ENCODE data around the gene IGSF9B.

Gene IGSF9B

GRCh38 chr11:133955945-133956421 is 785 bp downstream of the IGSF9B start:
- DNase-seq: no peak

DNA sequence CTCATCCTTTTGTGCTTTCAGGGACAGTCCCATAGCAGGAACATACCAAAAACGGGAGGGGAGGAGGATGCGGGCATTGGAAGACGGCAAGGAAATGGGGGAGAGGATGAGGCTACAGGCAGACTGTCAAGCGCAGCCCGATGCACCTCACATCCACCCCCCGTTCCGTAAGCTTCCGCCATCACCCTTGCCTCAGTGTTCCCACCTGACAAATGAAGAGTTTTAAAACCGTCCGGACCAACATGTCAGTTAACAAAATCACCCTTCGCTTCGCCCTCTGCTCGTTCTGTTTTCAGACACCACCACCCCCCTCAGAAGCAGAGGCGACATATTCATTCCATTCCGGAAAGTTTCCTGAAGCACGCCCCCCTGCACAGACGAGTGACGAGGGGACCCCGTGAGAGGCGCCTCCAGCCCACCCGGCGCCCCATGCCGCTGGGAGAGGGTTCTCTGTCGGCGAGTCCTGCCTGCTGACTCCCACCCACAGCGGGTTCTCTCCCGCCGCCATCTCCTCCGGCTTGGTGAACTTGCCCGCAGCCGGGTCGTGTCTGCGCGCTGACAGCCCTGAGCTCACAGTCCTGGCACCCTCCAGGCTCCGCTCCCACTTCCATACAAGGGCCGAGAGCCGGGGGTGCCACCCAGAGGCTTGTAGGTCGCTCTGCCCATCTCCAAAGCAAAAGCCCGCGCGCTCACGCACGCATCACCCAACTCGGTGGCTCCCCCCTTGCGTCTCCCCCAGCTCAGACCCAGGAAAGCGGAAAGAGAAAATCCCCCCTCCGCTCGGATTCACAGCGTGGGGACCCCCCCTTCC is 1.5 kb downstream of the IGSF9B start:
- DNase-seq: peak in 1 of 5 donors; percentile 57

- DNase-seq: no peak
These were observed 2.8 kb downstream of the IGSF9B start for GRCh38 chr11:133953999-133954398.

DNA sequence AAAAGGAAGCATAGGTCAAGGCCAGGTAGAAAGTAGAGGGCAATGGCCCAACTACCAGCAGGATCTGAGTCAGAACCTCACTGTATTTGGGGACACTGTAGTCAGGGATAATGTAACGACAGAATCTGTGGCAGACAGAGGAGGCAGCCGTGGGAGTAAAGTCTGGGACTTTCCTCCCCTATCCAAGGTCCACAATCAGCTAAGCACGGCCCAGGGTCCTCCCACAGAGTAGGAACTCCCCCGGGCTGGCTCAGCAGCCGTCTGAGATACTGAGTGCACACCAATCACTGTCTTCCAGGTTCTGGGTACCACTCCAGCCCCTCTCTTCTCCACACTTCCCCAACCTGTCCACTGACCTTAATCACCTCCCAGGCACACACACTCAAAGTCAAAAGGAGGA is 3.2 kb downstream of the IGSF9B start:
- no peak for DNase-seq

DNA sequence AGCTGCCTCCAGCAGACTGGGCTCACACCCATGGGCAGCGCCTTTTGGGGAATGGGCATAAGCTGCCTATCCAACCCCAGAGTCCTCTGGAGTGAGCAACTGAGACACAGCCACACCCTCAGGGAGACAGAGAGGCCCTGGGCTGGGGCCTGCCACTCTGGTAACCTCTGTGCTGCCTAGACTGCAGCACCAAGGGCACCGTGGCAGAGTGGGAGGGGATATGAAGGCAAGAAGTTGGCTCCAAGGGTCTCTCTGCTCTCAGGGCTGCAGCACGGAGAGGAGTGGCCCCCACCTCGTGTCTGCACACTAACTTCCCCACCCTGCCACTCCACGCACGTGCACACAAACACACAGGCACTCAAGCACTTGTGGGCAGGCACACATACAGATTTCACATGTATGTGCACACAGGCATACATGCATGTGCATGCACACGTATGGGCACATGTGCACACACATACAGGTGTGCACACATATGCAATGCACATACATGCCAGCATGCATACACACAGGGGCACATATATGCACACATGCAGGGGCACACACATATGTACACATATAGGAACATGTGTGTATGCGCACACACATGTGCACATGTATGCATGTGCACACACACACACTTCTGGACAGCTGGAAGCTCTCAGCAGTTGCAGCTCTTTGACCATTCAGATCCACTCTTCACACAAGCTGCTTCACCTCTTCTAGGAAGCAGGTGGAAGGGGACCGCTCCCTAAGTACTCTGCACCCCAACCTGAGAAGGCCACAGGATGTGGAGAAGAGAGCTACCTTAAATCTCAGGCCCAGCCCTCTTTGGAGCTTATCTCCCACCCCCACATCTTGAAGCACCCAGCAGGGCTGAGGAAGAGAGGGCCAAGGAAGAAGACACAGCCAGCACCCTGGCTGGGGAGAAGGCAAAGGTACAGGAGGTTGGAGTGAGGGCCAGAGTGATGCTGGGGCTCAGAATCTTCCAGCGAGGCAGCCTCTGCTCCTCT is 4.3 kb downstream of the IGSF9B start:
- DNase-seq: no peak

- no peak for DNase-seq
These were observed 5.2 kb downstream of the IGSF9B start for GRCh38 chr11:133951327-133952198.

GRCh38 chr11:133950874-133951326 is 5.9 kb downstream of the IGSF9B start:
- DNase-seq: no peak

- no peak for DNase-seq
These were observed 6.3 kb downstream of the IGSF9B start for GRCh38 chr11:133950421-133950820.

GRCh38 chr11:133949129-133949528 is 7.6 kb downstream of the IGSF9B start:
- no peak for DNase-seq

GRCh38 chr11:133948711-133949110 is 8.1 kb downstream of the IGSF9B start:
- DNase-seq: no peak

- peak in 4 of 5 donors; percentile 47 to 77 (median 56) for DNase-seq
These were observed 9.4 kb downstream of the IGSF9B start for GRCh38 chr11:133947321-133947756.

- DNase-seq: peak in 1 of 5 donors; percentile 46
These were observed 10.0 kb downstream of the IGSF9B start for GRCh38 chr11:133946541-133947318.

DNA sequence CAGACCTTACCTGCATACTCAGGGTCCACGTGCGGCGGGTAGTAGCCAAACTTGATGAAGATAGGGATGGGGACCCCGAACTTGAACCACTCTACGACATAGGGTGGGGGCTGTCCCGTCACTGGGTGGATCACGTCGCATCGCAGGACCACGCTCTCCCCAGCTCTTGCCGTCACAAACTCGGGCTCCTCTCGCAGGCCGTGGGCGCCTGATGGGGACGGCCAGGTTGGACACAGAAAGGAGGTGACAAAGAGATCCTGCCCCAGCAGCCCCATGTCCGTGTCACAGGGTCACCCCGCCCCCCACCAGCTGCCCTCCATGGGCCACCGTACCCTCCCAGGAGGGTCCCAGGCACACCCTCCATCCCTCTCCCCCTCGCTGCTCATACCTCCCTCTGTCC is 10.7 kb downstream of the IGSF9B start:
- no peak for DNase-seq

- DNase-seq: peak; percentile 47 to 96 (median 68)
These were observed 11.4 kb downstream of the IGSF9B start for GRCh38 chr11:133945087-133945974.

GRCh38 chr11:133943950-133944698 is 12.6 kb downstream of the IGSF9B start:
- DNase-seq: no peak

DNA sequence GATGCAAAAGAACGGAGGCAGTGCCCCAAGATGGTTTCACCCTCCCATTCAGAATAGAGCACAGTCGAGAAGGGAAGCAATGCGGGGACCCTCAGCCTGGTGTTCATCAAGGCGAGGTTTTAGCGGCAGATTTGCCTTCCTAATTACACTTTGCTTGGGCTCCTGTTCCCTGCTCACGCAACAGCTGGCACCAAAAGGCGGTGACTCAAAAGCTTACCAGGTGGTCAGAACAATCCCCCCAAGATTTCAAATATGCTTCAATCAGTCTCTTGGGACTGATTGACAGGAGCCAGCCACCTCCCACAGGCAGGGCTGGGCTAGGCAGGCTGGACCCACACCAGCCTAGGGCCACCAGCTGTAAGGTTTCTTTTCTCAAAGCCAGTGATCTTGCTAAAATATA is 14.2 kb downstream of the IGSF9B start:
- no peak for DNase-seq

DNA sequence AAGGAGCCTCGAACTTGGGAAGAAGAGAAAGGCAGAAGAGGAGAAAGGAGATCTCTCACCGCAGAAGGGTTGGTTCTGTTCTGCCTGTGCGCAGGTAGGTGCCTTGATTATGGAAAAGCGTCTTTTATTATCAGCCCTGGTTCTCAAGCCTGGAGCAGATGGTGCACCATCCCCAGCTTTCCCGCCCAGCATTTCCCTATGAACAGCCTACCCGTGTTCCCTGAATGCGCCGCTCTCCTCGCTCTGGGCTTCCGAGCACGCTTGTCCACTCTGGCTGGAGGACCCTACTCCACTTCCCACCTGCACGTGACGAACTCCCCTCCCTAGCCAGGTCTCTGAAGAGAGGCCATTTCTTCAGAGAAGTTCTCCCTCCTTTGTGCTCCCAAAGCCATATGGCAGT is 15.2 kb downstream of the IGSF9B start:
- DNase-seq: no peak

GRCh38 chr11:133940034-133940433 is 16.7 kb downstream of the IGSF9B start:
- no peak for DNase-seq

- DNase-seq: no peak
These were observed 17.2 kb downstream of the IGSF9B start for GRCh38 chr11:133939558-133939957.

- no peak for DNase-seq
These were observed 18.6 kb downstream of the IGSF9B start for GRCh38 chr11:133938166-133938565.
